Cardiac muscle cell (in vitro differentiated cells and primary cell): ENCODE results near the gene PIGU. TPM values are rescaled to one million over a fixed set of nuclear protein-coding genes. Genes with fewer than 3 reads are reported as not detected.
"Not testable (repeated sequence)": the region's sequence is repeated elsewhere in the genome, so short reads cannot be mapped to it uniquely, and the experiment has no call there.

Experiments used
- DNase-seq, 2 donors: peaks; one replicate each; pipeline versions ENCODE4 v3.0.0 to v3.0.0-alpha.2; 2010 to 2017; ENCODE audit warnings: low read depth in 1 of 2, low spot score in 1 of 2
- H3K27ac ChIP-seq: fragments of 200-600 bp; sonication (generic); 2 replicates; pipeline ENCODE4 v1.5.1; 2016
- H3K27me3 ChIP-seq: fragments of 200-600 bp; sonication (generic); 2 replicates; pipeline ENCODE4 v1.6.0; 2016; ENCODE audit warnings: control low read depth
- H3K36me3 ChIP-seq: fragments of 200-600 bp; sonication (generic); 2 replicates; pipeline ENCODE4 v1.5.1; 2016; ENCODE audit warnings: control low read depth
- H3K4me1 ChIP-seq: fragments of 200-600 bp; sonication (generic); 2 replicates; pipeline ENCODE4 v1.8.1; 2017; ENCODE audit warnings: low read depth, mild to moderate bottlenecking, mixed run types
- H3K4me3 ChIP-seq: fragments of 200-600 bp; sonication (generic); 2 replicates; pipeline ENCODE4 v1.5.1; 2016; ENCODE audit warnings: mild to moderate bottlenecking
- H3K9me3 ChIP-seq: fragments of 200-600 bp; sonication (generic); 2 replicates; pipeline ENCODE4 v1.5.1; 2017; ENCODE audit warnings: low read depth, mild to moderate bottlenecking, control low read depth
- CTCF ChIP-seq: IDR thresholded peaks from 2 replicates; pipeline ENCODE4 v1.5.1; 2012; ENCODE audit warnings: low read depth, mild to moderate bottlenecking, low read length
- polyA plus RNA-seq: library from polyadenylated mRNA; unstranded; fragments of >200 nt; fragmentation: Nextera tagmentation; extraction: Ambion mirVana; gene quantifications from 2 replicates; pipeline ENCODE4 v1.2.1, GENCODE V29; 2016
- total RNA-seq: library from RNA; depleted of rRNA; stranded (reverse); fragments of >200 nt; gene quantifications from 2 replicates; pipeline ENCODE4 v1.2.3, GENCODE V29; 2016

The PIGU gene
- total and polyA plus RNA-seq, 2 experiments from 2014 or later: 22.8 to 40.9 TPM

DNA sequence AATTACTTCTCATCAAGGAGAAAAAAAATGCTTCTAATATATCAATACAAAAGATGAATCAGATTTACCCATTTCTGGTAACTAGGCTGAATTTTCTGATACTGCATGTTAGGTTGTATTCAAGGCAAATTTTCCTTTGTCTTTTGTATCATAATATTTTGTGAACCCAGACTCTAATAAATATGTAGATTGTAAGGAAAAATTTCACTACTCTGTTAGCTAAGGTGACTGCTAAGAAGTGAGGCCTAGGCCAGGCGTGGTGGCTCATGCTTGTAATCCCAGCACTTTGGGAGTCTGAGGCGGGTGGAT lies 40.0 kb upstream of the PIGU start:
- no peak for DNase-seq
- Histone ChIP-seq H3K4me1 (peaks cover 13% of the 10 kb centered on the region), H3K4me3 (no peak overlapping the region), H3K27ac (no peak overlapping the region), H3K27me3 (no peaks in the 10 kb centered on the region), H3K36me3 (peaks cover 17% of the 10 kb centered on the region), H3K9me3 (no peaks in the 10 kb centered on the region)
- no peak for TF ChIP-seq CTCF

- DNase-seq: no peak
- H3K4me1 ChIP-seq: peaks cover 13% of the 10 kb centered on the region
- no peak overlapping the region for H3K4me3 ChIP-seq
- no peaks in the 10 kb centered on the region for H3K9me3 ChIP-seq
- TF ChIP-seq CTCF: no peak
- peaks cover 14% of the 10 kb centered on the region for H3K36me3 ChIP-seq
- H3K27me3 ChIP-seq: peaks cover 8% of the 10 kb centered on the region
- no peak overlapping the region for H3K27ac ChIP-seq
These were observed 38.5 kb upstream of the PIGU start for GRCh38 chr20:34715384-34715783.

DNA sequence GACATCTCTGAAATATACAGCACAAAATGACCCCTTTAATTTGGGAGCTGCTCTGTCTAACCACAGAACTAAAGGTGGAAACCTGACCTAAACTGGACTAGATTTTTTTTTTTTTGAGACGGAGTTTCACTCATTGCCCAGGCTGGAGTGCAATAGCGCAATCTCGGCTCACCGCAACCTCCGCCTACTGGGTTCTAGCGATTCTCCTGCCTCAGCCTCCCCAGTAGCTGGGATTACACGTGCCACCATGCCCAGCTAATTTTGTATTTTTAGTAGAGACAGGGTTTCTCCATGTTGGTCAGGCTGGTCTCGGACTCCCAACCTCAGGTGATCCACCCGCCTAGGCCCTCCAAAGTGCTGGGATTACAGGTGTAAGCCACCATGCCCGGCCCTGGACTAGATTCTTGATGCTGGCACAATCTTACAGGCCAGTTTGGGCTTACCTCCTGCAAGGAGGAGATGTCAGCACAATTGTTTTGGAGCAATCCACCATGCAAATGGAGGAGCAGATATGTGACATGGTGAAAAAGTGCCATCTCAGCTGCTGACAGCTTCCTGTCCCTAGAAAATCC lies 37.1 kb upstream of the PIGU start:
- not testable (repeated sequence) for DNase-seq, H3K9me3 ChIP-seq, H3K36me3 ChIP-seq, H3K4me3 ChIP-seq
- Histone ChIP-seq H3K4me1 (peaks cover 13% of the 10 kb centered on the region), H3K27ac (peak overlapping the region; percentile 36), H3K27me3 (peaks cover 12% of the 10 kb centered on the region)

DNA sequence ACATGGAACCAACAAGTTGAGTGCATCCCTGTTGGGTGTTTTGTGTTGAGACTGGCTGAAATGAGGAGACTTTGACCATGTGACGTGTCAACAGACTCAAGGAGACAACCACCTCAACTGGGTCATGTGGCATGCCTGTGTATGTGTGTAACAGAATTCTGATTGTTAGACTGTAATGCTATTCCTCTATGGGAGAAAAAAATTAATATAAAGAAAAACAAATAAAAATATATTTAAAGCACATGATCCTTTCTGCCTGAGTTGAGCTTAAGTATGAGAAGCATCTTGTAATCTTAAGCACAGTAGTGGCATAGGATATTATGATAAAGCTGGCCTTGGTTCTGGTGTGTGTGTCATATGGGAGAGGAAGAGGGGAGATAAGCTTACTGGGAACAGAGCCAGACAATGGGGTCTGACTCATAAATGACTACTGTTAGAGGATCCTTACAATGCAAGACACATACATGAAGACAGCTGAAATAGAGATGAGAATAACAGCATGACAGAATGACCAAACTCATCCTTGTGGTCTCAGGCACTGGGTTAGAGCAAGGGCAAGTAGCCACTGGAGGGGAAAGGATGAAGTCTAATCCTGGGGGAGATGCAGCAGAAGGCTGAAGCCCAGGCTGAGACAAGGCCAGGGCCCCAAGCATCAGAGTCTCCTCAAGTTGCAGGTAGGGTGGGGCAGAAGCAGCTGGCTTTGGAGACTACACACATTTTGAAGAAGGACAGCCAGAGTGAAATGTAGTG lies 36.5 kb upstream of the PIGU start:
- peaks cover 13% of the 10 kb centered on the region for H3K4me1 ChIP-seq
- no peak overlapping the region for H3K4me3 ChIP-seq
- peaks cover 8% of the 10 kb centered on the region for H3K36me3 ChIP-seq
- H3K27ac ChIP-seq: peak overlapping the region; percentile 36
- peaks cover 12% of the 10 kb centered on the region for H3K27me3 ChIP-seq
- TF ChIP-seq CTCF: no peak
- peak; percentile 48 to 98 for DNase-seq
- no peaks in the 10 kb centered on the region for H3K9me3 ChIP-seq

GRCh38 chr20:34712525-34713192 lies 35.8 kb upstream of the PIGU start:
- H3K27me3 ChIP-seq: peaks cover 12% of the 10 kb centered on the region
- no peak overlapping the region for H3K4me3 ChIP-seq
- peak overlapping the region; percentile 36 for H3K27ac ChIP-seq
- DNase-seq: no peak
- H3K36me3 ChIP-seq: peaks cover 8% of the 10 kb centered on the region
- no peaks in the 10 kb centered on the region for H3K9me3 ChIP-seq
- no peak for TF ChIP-seq CTCF
- peaks cover 13% of the 10 kb centered on the region for H3K4me1 ChIP-seq
